GM21528 (cell line): ENCODE measurements around the gene COBL.

ENCODE experiments used
- ATAC-seq: cut with Tn5 transposase; IDR thresholded peaks from one replicate; pipeline ENCODE4 v1.9.1; 2021; ENCODE audit warnings: mild to moderate bottlenecking, moderate library complexity; ENCODE audit not compliant: unreplicated experiment, low FRiP score

Gene COBL

DNA sequence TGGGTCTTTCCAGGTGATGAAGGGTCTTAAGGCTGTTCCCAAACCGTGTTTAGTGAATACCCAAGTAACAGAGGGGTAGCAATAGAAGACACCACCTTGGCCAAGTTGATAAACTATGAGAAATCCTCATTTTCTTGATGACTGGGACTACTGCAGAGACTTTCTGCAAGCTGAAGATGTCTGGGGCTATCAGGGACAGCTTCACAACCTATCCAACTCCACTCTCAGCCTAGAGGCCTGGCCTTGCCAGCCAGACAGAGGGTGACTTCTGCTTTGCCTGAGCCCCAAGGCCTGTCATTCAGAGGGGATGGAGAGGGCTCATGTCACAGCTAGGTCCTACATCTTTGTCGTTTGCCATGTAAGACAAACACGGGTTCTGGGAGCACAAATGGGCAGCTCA is 278.0 kb downstream of the COBL start:
- ATAC-seq, result no peak

- no peak for ATAC-seq
Measured at GRCh38 chr7:51035716-51036115, 280.9 kb downstream of the COBL start.

DNA sequence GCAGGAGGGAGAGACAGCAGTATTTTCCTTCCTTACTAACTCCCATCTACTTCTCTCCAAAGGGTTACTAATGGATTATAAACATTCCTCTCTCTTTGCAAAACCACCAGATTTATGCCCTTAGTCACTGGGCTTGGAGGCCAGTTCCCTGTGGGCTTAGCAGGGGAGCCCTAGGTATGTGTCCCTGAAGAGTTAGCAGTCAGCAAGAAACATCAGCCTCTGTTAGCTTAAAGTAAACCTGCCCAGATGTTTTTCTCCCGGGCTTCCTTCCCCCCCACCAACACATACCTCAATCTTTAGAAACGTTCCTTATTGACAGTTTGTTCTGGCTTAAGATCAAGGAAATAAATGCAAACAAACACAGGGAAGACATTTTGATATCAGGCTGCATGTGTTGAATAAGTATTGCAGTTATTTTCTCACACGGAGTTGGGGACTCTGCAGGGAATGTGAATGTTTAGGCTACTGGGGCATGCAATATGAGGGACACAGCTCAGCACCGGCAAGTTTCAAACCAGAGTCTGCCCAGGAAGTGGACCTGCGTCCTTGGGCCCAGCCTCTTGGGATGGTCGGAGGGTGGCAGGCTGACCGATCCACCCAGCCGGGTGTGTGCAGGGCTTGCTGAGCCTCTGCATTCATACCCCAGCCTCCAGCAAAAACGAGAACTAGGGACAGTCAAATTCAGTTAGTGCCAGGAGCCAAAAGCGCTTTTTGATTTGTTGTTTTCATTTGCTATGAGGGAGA is 281.9 kb downstream of the COBL start:
- no peak for ATAC-seq

DNA sequence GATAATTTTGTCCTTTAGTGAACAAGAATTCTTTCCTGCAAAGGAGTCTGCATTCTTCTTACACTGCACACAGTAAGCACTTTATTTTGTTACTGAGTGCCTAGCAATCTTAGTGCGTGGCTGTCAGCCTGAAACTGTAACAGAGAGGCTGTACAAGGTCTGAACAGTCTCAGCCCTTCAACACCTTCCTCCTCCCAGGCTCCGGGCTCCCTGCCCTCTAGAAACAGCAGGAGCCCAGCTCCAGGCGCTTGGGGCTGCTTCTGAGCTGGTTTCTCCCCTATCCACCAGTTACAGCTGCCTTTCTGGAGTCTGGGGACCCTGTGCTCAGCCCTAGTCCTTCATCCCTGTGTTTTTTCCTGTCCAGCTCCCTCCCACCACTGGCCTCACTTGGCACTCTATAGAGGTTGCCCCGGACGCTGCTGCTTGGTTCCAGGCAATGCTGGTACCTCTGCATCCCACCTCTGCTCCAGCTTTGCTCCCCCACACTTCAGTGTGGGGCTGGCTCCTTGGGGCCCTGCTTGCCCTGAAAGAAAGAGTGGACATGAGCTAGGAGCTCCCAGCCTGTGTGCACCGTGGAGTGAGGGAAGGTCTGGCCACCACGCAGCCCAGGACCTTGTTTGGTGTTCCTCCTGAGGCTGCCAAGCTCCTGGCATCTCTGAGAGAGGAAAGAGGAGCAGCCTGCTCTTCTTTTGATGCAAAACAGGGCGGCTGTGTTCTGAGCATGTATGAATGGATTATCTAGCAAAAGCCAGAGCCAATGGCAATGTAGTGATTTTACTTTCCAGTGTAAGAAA is 282.7 kb downstream of the COBL start:
- ATAC-seq, result no peak

DNA sequence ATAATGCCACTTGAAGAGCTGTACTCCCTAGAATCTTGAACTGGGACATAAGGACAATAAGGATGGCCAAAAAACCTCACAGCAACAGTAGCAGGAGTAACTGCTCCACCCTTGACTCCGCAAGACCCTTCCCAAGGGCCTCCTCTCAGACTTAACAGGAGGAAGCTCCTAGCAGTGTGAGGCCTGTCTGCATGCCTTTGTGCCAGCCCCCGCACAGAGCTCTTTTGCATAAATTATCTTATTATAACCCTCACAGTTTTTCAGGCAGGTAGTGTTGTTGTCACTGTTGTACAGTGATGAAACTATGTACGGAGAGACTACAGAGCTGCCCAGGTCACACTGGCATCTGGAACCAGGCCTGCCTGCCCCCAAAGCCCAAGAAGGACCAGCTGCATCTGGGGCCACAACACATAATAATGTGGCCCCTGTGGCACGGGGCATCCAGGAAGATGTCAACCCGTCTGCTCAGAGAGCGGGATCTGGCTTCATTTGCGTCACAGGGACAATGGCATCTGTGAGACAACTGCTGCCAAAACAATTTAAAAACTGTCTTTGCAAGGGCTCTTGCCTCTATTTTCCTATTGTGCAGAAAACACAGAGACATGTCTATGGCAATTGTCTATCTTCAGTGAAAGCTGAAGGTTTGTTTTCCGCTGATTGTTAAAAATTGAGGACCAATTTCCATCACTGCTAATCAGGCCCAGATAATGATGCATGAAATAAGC is 284.7 kb downstream of the COBL start:
- ATAC-seq, result no peak

DNA sequence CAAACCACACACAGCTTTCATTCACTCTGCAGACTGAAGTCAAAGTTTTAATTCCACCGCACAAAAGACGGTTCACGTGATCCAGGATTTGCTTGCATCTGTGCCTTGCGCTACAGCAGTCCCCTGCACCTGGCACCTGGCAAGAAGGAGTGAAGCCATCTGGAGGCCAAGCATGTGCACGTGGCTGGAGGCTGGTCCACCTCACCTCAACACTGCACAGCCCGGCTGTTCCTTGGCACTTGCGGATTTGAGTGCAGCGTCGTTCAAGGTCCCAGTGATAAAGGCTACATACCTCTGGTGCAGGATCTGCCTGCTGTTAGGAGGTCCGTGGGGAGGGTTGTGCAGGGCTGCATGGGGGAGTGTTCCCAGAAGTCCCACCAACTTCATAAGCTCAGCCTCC is 285.4 kb downstream of the COBL start:
- no peak for ATAC-seq

- ATAC-seq, result no peak
Measured at GRCh38 chr7:51029701-51030191, 286.9 kb downstream of the COBL start.

GRCh38 chr7:51029131-51029530 is 287.5 kb downstream of the COBL start:
- ATAC-seq, result no peak

DNA sequence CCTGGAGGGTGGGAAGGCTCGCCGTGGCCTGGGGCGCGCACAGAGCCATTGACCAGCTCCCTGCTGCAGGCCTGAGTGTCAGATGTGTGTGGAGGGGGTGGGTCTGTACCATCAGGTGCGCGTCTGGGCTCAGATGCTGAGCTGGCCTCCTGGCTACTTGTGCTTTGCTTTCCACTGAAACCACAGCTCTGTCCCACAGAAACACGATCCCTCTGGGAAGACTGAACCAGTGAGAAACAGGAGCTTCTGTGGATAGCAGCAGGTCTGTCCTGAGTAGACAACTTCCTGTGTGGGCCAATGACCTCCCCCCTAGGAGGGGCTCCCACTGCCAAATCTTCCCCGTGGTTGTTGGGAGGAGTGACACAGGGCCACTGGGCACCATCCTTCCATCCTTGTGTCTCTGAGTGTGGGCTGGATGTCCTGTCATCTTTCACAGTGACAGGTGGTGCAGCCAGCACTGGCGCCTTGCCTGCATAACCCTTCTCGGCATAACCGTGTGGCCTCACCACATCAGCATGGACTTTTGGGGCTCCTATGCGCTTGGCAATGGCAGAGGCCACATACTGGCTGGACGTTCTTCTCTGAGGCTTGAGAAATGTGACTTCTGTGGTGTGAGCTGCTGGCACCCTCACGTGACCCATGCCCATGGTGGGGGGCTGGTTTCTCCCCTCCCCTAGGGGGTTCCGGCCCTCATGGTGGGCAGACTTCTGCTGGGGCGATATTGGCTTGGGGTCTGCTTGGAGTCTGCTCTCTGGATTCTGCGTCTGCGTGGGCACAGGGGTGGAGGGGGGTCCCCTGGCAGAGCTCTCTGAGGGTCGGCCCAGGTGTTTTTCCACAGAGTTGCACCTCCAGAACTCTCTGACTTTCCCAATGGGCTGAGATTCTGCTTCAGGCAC is 288.4 kb downstream of the COBL start:
- no peak for ATAC-seq

DNA sequence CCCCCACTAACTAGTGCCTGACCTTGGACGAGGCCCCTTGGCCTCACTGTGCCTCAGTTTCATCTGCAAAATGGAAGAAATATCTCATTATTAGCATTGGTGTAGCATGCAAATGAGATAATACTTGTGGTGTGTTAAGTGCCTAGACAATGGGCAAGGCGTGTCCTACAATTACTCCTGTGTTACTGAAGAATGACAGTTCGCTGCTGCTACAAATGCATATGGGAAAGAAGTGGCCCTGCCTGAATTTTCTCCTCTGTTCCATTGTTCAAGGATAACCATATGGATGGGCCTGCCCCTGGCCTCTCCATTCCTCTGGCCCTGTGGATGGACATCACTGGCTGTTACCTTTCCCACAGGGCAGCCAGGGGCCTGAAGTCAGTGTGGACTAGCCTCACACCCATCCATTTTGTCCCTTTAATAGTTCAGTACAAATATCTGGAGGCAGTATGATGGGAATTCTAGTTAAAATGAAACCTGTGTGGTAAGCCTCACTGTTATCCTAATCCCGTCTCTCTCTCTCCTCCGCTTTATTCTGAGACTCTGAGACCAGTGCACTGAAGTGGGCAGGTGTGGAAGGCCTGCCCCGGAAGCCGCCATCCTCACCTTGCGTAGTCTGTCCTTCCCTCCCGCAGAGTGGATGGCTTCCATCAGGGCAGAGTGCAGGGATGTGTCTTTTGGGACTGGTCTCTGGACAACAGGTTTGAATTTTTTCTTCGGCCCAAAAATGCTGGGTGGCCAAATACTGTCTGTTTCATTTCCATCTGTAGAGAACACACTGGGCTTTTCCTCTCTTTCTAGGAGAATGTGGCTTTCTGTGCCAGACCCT is 289.3 kb downstream of the COBL start:
- ATAC-seq, result no peak

GRCh38 chr7:51026341-51026740 is 290.3 kb downstream of the COBL start:
- no peak for ATAC-seq

DNA sequence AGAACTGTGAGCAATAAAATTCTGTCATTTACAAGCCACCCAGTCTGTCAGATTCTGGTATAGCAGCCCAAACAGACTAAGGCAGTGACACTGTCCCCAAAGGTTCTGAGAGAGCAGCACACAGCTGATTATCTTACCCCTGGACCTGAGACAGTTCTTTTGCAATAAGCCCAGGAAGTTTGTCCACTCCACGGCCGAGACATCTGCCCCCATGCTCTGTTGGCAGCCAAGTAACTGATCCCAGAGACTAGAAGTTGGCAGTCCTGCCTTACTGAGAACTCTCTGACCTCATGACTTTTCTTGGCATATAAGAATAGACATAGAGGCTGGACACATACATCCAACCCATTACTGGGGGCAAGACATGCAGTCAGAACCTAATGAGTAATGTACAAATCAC is 290.9 kb downstream of the COBL start:
- ATAC-seq, result no peak

- ATAC-seq, result no peak
Measured at GRCh38 chr7:51024867-51025266, 291.7 kb downstream of the COBL start.

- ATAC-seq, result no peak
Measured at GRCh38 chr7:51023547-51023946, 293.1 kb downstream of the COBL start.

GRCh38 chr7:51022821-51023220 is 293.8 kb downstream of the COBL start:
- ATAC-seq, result no peak

DNA sequence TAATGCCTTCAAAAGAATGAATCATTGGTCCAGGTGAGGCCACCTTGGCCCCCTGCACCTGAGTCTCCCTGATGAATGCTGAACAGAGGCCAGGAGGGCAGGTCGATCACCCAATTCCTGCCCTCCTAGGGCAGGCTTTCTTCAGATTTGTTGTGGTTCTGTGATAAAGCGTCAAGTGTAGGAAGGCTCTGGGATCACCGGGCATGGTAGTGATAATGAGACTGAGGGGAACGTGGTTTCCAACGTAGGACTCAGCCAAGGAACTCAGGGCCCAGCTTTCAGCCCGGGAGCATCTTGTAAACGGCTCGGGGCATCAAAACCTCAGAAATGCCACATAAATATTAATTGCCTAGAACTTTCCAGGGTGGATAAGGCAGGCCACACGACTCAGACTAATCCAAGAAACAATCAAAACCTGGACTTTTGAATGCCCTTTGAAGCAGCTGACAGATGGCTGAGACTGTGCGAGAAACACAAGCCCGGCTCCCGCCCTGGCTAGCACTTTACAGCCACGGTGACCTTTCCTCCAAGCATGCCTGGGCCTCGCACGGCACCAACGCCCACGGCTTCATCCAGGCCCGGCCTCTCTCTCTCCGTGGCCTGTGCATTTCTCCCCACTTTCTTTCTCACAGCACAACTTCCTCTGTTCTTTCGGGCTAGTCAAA is 294.6 kb downstream of the COBL start:
- ATAC-seq, result no peak

DNA sequence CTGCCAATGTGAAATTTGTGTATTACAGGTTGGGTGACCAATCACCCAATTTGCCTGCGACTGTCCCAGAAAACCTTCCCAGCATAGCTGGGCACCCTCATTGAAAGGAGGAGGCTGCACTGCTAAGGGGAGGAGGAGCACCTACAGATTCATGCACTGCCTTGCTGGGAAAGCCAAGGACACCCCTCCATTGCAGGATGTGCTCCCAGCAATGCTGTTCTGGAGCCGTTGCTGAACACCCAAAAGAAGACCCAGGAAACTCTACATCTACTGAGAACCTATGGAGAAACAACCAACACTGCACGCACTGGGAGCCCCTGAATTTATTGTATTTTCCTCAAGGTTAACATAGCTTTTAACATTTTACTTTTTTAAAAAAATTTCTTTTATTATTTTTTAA is 295.7 kb downstream of the COBL start:
- ATAC-seq, result no peak

DNA sequence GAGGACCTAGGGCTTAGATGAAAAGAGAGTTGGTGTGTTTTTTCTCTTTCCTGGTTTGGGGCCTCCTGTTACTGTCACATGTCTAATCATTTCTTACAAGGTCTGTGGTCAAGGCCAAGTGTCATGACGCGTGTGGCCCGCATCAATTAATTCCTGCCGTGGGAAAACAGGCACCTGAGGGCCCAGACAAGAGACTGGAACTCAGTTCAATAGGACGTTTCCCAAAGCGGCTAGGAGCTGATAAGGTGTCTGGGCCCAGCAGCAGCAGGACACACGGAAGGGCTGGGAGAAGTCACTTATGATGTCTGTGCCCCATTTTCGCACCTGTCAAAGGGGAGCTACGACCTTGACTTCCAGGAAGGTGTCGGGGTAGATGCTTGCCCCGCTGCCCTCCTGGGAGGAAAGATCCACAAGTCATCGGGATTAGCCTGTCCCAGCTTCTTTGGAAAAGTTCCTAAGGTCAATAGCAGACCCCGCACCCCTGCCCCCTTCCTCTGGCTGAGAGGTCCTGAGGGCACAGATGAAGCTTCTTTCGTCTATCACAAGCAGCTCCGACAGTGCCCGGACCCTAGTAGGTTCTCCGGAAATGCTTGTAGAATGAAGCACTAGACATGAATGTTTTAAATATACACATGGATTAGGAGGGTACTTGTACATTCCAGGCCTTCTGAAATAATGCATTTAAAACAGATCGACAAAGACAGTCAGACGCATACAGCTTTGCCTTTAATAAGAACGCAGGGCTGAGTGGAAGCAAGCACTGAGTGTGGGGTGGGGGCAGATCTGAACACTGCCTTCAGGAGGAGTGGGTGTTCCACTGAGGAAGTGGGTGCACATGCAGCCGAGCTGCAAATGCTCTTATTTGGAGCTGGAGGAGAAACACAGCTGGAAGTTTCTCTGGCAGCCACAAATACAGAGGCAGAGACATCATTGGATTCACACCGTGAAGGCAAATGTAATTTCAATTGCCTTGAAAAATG is 296.4 kb downstream of the COBL start:
- no peak for ATAC-seq
